Measurements from ENCODE around the gene LMO1. TPM values are rescaled to one million over a fixed set of nuclear protein-coding genes. Genes with fewer than 3 reads are reported as not detected.

The LMO1 gene
- not detected in 2 replicates for total RNA-seq (2014; rRNA removed; shearing (Covaris generic); ENCODE audit: low replicate concordance)

DNA sequence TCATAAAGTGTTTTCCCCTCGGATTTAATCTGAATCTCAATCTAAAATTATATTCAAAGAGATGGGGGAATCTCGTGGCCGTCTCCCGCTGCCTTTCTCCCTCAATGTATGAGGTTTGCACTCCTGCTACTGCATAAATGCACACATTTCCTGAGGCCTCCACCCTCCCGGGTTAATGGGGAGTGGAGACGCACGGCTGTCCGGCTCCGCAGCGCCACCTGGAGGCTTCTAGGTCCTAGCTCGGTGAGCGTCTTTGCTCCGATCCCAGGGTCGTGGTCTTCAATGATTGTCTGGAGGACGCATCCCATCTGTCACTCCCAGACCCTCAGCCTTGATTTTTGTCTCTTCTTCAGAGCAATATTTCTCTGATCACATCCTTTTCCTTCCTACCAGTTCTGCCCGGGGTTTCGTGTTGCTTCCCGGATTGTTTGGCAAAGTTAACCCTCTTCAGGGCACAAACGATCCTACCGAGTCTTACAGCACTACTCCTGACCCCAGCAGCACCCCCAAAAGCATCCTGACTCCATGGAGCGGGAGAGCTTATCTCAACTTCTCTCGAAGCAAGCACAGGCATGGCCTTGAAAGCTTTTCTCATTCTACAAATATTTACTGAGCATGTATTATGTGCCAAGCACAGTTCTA, at the start of gene LMO1:
Gene LMO1, minus strand, starts transcription at position 110 of the 642 bp plus-strand sequence. CDS start 516 bp downstream, outside the sequence.
- in situ Hi-C loops (cut with HindIII; ENCODE audit: low pct_unique_long_range_greater_than_20kb, low sequenced_read_pairs): no loop called here
- DNase-seq (ENCODE audit: low read depth): peak; percentile 59

DNA sequence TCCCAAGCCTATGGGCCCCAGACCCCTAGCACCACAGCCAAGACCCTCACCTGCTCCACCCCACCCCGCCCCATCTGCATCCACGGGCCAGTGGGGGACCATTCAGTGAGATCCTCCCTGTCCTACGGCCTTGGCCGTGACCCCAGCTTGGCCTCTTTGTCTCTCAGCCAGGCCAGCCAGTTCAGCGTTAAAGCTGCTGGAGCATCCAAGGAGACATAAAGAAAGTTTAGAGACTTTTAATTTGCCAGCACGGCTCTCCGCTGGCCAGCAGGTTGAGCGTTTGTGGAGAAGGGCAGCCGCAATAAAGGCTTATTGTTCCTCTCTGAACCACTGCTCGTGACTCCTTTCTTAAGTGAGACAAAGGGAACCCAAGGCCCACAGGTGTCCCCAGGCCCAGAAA, 49.3 kb upstream of the LMO1 start:
- in situ Hi-C loops (cut with HindIII; ENCODE audit: low pct_unique_long_range_greater_than_20kb, low sequenced_read_pairs): no loop called here

DNA sequence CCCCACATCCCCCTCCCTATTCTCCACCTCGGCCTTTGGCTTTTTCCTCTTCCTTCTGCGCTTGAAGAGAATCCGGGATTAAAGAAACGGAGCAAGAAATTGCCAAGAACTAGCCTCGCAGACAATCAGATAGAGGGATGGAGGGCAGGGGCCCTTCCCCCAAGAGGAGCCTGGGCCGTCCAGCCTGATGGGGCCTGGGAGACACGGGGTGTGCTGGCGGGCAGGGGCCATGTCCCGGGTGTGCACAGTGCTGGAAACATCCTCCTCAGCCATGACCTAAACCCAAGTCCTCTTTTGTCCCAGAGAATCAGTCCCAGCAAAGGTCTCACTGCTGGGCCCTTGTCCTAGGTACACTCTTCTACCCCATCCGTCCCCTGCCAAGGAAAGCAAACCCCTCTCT, 47.7 kb upstream of the LMO1 start:
- DNase-seq (ENCODE audit: low read depth): no peak
- in situ Hi-C loops (cut with HindIII; ENCODE audit: low pct_unique_long_range_greater_than_20kb, low sequenced_read_pairs): no loop called here

More for the DNA sequence above, 49.3 kb upstream of the LMO1 start:
- no peak for DNase-seq (ENCODE audit: low read depth)

DNA sequence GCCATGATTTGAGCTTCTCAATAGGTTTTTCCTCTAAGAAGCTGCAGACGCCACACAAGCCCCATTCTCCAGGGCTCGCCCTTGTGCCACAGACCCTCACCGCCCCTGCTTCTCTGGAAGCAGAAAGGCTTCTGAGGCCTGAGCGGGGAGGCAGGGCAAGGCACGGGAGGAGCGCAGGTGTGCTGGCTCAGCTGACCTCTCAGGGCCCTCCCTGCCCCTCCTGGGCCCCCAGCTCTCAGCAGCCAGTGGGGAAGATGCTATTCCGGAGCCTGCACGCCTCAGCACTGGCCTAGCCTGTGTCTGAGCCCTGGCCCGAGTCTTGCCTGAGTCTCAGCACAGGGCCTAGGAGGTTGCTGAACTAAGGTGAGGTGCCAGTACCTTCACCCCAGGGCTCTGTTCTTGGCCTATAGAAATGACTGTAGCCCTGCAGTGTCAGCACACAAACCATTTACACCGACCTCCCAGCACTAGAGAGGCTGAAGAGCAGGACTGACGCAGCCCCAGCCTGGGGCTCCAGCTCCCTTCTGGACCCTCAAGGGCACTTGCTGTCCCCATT, 47.1 kb upstream of the LMO1 start:
- DNase-seq (ENCODE audit: low read depth): no peak
- in situ Hi-C loops (cut with HindIII; ENCODE audit: low pct_unique_long_range_greater_than_20kb, low sequenced_read_pairs): no loop called here

DNA sequence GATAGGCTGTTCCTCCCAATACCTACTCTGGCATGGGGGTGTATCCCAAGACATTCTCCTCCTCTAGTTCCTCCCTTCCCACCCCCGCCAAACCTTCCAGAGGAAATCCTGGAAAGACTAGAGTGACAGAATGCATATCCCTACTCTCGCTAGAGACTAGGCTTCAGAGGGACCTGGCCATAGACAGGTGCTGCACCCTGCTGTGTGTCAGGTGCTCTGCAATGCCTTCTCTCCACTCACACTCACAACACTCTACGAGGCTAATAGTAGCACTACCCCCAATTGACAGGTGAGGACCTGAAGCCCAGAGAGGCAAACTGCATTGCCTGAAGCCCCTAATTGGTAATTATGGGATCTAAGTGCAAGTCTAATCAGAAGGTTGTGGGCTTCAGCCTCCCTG, 46.2 kb upstream of the LMO1 start:
- in situ Hi-C loops (cut with HindIII; ENCODE audit: low pct_unique_long_range_greater_than_20kb, low sequenced_read_pairs): no loop called here
- DNase-seq (ENCODE audit: low read depth): no peak

DNA sequence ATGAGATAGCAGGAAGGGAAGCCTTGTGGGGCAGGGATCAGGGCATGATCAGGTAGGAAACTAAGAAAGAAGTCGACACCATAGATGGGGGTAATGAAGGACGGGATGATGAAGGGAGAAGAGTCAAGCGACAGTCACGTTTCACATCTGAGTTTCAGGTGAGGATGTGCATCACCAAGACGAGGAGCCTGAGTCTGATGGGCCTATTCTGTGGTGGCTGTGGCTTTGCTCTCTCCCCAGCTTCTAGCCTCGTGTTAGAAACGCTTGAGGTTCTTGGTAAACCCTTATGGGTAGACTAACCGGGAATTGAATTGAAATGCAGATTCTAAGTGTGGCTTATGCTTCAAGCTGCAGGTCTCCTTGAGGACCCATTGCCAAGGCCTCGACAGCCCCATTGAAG, 45.6 kb upstream of the LMO1 start:
- no peak for DNase-seq (ENCODE audit: low read depth)
- in situ Hi-C loops (cut with HindIII; ENCODE audit: low pct_unique_long_range_greater_than_20kb, low sequenced_read_pairs): no loop called here

DNA sequence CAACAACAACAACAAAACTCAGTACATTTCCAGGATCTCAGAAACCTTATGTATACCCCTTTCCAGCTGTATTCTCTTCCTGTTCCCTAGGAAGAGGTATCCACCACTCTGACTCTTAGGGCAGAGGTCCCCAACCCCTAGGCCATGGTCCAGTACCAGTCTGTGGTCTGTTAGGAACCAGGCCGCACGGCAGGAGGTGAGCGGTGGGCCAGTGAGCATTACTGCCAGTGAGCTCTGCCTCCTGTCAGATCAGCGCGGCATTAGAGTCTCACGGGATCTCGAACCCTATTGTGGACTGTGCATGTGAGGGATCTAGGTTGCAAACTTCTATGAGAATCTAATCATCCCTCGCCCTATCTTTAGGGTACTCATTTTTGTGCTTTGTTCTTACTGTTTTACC, 43.9 kb upstream of the LMO1 start:
- in situ Hi-C loops (cut with HindIII; ENCODE audit: low pct_unique_long_range_greater_than_20kb, low sequenced_read_pairs): no loop called here
- no peak for DNase-seq (ENCODE audit: low read depth)

DNA sequence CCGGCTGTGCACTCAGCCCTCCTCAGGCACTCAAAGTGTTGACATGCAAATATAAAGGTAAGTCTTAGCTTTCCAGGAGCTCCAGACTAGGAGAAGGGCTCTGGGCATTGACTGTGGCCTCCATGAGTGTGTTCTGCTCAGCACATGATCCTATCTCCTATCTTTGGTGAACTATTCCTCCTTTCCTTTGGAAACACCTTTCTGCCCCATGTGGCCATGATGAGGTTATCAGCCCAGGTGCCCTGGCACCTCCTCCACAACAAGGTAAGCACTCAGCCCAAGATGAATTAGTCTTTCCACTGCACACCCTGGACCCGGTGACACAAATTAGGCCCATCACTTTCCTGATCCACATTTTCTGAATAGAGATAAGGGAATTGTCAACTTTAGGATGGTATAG, 37.9 kb upstream of the LMO1 start:
- in situ Hi-C loops (cut with HindIII; ENCODE audit: low pct_unique_long_range_greater_than_20kb, low sequenced_read_pairs): no loop called here
- DNase-seq (ENCODE audit: low read depth): no peak

DNA sequence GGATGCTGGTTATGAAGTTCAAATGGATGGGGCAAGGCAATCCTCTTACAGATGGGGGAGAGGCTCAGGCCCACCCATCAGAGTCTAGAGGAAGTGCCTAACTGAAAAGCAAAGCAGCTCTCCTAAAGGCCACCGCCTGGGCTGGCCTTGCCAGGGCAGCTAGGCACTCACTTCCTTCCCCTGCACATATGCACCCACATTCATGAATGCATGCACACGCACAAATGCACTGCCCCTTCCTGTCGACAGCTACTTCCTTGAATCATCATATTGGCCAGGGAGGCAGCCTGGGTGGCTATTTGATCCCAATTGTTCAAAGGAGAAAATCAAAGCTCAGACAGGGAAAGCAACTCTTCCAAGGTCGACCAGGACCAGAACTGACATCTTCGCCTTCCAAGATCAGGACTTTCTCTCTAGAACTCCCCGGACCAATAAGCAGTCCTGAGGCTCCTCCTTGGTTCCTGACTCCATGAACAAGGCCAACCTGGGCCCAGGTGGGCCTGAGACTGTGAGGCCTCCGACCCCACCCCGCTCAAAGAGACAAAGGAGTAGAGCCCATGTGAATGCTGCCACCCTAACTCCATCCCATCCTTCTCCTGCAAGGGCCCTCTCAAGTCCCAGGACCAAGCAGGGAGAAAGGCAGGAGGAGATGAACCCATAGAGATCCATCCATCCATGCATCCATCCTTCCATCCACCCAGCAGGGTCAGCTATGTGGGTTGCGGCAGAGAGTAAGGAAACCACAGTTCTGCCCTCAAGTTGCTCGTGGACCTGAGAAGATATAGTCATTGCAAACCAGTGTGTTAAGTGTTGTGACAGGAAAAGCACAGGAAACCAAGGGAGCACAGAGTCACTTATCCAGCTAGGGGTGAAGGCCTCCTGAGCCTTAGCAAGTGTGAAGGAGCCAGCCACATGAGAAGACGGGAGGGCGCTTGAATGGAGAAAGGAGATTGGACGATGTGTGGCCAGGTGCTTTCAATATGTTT, 35.4 kb upstream of the LMO1 start:
- in situ Hi-C loops (cut with HindIII; ENCODE audit: low pct_unique_long_range_greater_than_20kb, low sequenced_read_pairs): no loop called here
- no peak for DNase-seq (ENCODE audit: low read depth)

DNA sequence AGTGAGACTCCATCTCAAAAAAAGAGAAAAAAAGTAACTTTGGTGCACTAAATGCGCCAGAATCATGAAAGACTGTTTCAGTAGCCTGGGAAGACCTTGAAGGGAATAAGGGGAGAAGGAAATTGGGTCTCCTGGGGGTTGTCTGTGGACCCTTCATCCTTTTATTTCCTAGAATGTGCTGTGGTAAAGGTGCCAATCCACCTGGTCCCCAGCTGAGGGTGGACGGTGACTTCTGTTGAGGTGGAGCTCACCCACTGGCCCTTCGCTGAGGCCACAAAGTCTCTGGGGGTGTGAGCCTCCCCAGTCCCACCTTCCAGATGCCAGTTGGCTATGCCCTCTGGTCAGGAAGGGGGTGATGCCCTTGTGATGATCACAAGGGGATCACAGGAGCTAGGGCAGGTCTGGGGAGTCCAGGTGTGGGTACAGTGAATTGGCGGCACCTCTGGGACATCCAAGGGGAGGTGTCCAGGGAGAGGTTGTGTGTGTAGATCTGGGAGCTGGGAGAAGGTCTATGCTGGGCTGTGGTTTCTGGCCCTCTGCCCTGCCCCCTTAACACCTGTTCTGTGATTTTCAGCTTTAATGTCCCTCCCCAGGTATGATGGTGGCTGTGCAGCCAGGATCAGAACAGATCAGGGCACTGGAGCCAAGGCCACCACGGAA, 34.2 kb upstream of the LMO1 start:
- no peak for DNase-seq (ENCODE audit: low read depth)
- in situ Hi-C loops (cut with HindIII; ENCODE audit: low pct_unique_long_range_greater_than_20kb, low sequenced_read_pairs): no loop called here

DNA sequence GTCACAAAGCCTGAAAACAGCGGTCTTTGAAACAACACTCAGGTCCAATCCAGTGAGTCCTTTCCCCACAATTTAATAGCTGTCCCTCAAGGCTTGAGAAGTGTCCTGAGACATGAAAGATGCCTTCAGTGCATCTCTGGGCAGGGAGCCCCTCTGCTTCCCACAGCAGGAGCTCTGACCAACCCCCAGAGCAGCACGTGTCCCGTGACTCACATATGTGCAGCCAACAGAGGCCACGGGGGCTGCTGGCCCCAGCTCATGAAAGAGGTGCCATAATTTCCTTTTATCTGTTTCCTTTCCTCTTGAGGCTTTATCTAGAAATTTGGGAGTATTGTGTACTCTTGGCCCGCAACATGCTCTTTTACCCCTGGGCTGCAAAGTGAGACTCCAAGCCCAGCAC, 33.2 kb upstream of the LMO1 start:
- no peak for DNase-seq (ENCODE audit: low read depth)
- in situ Hi-C loops (cut with HindIII; ENCODE audit: low pct_unique_long_range_greater_than_20kb, low sequenced_read_pairs): no loop called here

DNA sequence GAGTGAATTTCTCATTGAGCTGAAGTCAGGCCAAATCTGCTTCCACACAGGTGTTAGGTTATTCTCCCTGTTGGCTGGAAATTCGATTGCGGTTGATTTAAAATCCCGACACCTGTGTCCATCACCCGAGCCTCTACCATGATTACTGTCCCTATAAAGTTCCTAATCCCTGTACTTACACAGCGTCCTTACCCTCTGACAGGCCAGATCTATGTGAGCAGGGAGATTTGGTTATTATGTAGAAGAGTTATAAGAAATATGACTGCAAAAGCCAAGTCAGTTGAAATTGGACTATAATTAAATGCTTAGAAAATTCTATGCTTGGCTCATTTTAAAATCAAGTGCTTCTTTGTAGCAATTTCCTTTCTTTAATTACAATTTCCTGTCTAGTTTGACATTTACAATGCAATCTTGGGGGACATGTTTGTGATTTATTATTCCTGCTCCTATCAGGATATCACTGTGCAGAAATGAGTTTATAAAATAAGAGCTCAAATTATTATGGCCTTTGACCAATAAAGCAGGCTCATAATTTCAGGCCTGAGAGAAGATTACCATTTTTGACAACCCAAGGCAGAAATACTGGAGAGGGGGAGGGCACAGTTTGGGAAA, 32.5 kb upstream of the LMO1 start:
- no peak for DNase-seq (ENCODE audit: low read depth)
- in situ Hi-C loops (cut with HindIII; ENCODE audit: low pct_unique_long_range_greater_than_20kb, low sequenced_read_pairs): no loop called here

DNA sequence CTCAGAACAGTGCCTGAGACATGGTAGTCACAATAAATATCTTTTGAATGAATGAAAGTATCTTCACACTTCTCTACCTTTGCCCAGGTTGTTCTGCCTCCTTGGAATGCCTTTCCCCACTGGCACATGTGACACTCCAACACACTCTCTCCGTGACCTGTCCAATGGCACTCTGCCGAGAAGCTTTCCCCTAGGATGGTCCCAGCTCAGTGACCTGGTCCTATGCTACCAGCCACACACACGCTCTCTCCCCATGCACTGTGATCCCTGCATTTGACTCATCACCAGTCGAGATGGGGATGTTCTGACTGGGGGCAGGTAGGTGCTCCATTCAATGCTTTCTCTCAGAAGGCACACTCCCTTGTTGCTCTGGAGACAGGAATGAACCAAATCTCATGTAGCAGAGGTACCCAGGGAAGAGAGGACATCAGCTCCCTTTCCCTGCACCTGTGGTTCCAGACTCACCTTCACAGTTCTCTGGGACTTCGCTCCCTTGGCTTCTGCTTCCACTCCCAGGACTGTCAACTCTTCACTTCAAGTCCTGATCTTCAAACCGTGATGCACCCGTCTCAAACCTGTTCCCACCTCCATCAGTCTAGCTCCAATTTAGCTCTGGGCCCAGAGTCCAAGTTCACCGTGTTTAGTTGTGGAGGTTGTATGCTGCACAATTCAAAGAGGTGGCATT, 30.7 kb upstream of the LMO1 start:
- in situ Hi-C loops (cut with HindIII; ENCODE audit: low pct_unique_long_range_greater_than_20kb, low sequenced_read_pairs): no loop called here
- no peak for DNase-seq (ENCODE audit: low read depth)

DNA sequence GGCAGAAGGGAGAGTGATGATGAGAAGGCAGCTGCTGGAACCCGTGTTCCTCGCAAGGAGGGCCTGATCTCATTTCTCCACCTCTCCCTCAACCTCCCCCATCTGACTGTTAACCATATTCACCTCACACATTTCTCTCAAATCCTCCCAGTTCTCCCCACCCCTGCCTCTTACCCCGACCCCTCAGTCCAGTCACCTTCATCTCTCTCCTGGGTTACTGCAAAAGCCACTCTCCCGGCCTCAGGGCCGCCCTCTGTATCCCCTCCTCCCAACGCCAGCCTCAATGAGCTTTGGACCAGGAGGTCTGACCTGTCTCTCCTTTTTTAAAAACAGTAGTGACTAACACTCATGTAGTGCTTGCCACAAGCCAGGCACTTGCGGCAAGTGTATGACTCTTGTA, 29.5 kb upstream of the LMO1 start:
- DNase-seq (ENCODE audit: low read depth): no peak
- in situ Hi-C loops (cut with HindIII; ENCODE audit: low pct_unique_long_range_greater_than_20kb, low sequenced_read_pairs): no loop called here

DNA sequence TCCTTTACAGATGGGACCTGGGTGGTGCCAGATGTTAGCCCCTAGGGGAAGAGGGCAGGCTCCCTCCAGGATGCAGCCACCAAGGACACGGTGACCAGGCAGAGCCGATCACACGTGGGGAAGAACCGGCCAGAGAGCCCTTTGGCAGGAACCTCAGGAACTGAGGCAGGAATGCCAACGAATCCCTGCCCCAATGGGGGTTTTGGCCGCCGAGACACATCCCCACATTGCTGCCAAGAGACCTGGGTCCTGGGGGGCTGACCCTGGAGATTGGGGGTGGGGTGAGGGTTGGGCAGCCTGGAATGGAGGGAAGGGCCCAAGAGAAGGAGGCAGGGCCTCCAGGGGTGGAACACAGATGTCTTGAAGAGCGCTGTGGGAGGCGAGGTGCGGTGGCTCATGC, 28.7 kb upstream of the LMO1 start:
- DNase-seq (ENCODE audit: low read depth): no peak
- in situ Hi-C loops (cut with HindIII; ENCODE audit: low pct_unique_long_range_greater_than_20kb, low sequenced_read_pairs): no loop called here

DNA sequence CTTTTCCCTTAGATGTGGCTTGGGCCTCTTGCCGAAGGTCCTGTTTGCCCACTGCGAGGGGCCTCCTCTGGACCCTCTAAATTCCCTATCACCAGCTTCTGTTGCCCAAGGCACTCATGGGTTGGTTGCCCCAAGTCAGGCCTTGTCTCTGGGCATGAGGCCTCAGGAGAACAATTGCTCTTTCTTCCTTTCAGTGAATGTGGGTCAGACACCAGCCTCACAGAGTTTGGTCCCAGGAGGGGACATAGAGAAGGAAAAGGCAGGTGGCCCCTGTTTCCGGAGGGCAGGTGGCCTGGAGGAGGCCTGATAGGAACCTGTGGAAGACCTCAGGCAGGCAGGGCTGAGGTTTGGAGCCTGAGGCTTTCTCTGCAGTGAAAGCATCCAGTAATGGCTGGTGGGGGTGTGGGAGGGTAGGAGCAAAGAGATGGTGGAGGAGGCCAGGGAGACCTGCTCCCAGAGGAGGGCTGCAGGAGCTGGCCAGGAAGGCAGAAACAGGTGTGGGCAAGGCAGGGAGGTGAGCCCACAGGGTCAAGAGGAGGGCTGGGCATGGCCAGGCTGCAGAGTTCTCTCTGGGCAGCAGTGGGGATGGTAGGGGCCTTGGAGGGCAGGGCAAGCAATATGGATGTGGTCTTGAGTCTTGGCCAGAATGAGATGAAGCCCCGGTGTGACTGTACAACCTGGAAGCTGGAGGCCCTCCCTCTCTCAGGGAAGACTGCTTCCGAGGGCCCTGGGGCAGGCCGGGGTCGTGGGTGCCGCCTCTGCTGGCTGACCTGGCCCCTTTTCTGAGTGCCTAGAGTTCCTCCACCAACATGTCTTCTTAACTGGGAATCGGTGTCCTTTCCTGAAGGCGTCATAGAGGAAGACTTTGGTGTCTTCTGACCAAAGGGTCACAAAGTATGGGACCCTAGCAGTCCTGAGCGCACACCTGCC, 28.0 kb upstream of the LMO1 start:
- DNase-seq (ENCODE audit: low read depth): no peak
- in situ Hi-C loops (cut with HindIII; ENCODE audit: low pct_unique_long_range_greater_than_20kb, low sequenced_read_pairs): no loop called here

Data from Caki2 (cell line).